Mucosa of descending colon (tissue), 3 donors: ENCODE data around the gene LY6G6F. TPM values are rescaled to one million over a fixed set of nuclear protein-coding genes. Genes with fewer than 3 reads are reported as not detected.

ENCODE experiments used
- ATAC-seq: fragments of 200-7000 bp; cut with Tn5 transposase; one replicate; pipeline ENCODE4 v1.9.1; 2020; ENCODE audit warnings: mild to moderate bottlenecking, moderate library complexity
- DNase-seq, 3 donors: peaks; one replicate each; pipeline ENCODE4 v3.0.0-alpha.2; 2020
- H3K36me3 ChIP-seq: fragments of 200-600 bp; one replicate; pipeline ENCODE4 v1.8.0; 2021; ENCODE audit warnings: low read depth, mild to moderate bottlenecking
- H3K4me1 ChIP-seq: fragments of 200-600 bp; one replicate; pipeline ENCODE4 v1.8.0; 2021; ENCODE audit warnings: low read depth, mild to moderate bottlenecking
- H3K4me3 ChIP-seq: fragments of 200-600 bp; one replicate; pipeline ENCODE4 v1.8.0; 2021; ENCODE audit warnings: mild to moderate bottlenecking
- H3K9me3 ChIP-seq: fragments of 200-600 bp; one replicate; pipeline ENCODE4 v1.8.0; 2021; ENCODE audit warnings: mild to moderate bottlenecking
- CTCF ChIP-seq: fragments of 200-600 bp; IDR thresholded peaks from one replicate; pipeline ENCODE4 v1.8.0; 2022; ENCODE audit warnings: antibody characterized with exemption, mild to moderate bottlenecking
- intact Hi-C, 2 donors: fragments of 100-400 bp; cut with DNase I in 1 of 2; cut with micrococcal nuclease in 1 of 2; formaldehyde crosslinking; loops; one replicate each; pipeline versions ENCODE4 v1.11.0 to v1.11.1; 2022; cut with DNase I, micrococcal nuclease
- total RNA-seq, 3 donors: library from RNA; stranded (reverse); fragmentation: NEBNext Ultra II Directional in 2 of 3; extraction: Animal tissue kit (Norgen Biotek cat#: 25700) in 2 of 3; gene quantifications; one replicate each; pipeline versions ENCODE4 v1.2.1 to v1.2.4, GENCODE V29; 2021 to 2023
- donor health status: DM: no; HTN: no; CAD: no; lungs with moderate emphysema.
- donor health status: DM: no; HTN: no; CAD: no.
- donor health status: DM: no; HTN: yes; CAD: no.

The LY6G6F gene
- total RNA-seq, 3 donors from 2014 or later, result not detected

- H3K4me3 ChIP-seq, result no peak overlapping the region
- DNase-seq, result no peak
- ATAC-seq, result no peak
- H3K9me3 ChIP-seq, result no peaks in the 10 kb centered on the region
- no peaks in the 10 kb centered on the region for H3K4me1 ChIP-seq
- TF ChIP-seq CTCF, result no peak
- intact Hi-C loops, result no loop called here
- peaks cover 5% of the 10 kb centered on the region for H3K36me3 ChIP-seq
Observed at GRCh38 chr6:31693535-31693934, 13.1 kb upstream of the LY6G6F start.

GRCh38 chr6:31697555-31697954 lies 9.1 kb upstream of the LY6G6F start:
- ATAC-seq (no peak), DNase-seq (no peak)
- Histone ChIP-seq H3K36me3 (no peaks in the 10 kb centered on the region), H3K9me3 (no peaks in the 10 kb centered on the region), H3K4me3 (no peak overlapping the region), H3K4me1 (peaks cover 16% of the 10 kb centered on the region)
- no peak for TF ChIP-seq CTCF
- intact Hi-C loops, result no loop called here

GRCh38 chr6:31700740-31701401 lies 5.8 kb upstream of the LY6G6F start:
- Histone ChIP-seq H3K36me3 (no peaks in the 10 kb centered on the region), H3K9me3 (no peaks in the 10 kb centered on the region), H3K4me1 (peaks cover 20% of the 10 kb centered on the region), H3K4me3 (no peak overlapping the region)
- no peak for DNase-seq
- TF ChIP-seq CTCF, result no peak
- no peak for ATAC-seq
- intact Hi-C loops, result no loop called here

- no peak for TF ChIP-seq CTCF
- intact Hi-C loops, result no loop called here
- no peak for DNase-seq
- Histone ChIP-seq H3K4me3 (no peak overlapping the region), H3K36me3 (no peaks in the 10 kb centered on the region), H3K9me3 (no peaks in the 10 kb centered on the region), H3K4me1 (peaks cover 20% of the 10 kb centered on the region)
- peak; percentile 0 for ATAC-seq
Observed at GRCh38 chr6:31701666-31702404, 4.8 kb upstream of the LY6G6F start.

- Histone ChIP-seq H3K36me3 (no peaks in the 10 kb centered on the region), H3K4me1 (peaks cover 20% of the 10 kb centered on the region), H3K9me3 (no peaks in the 10 kb centered on the region), H3K4me3 (peak overlapping the region; percentile 87)
- TF ChIP-seq CTCF, result no peak
- ATAC-seq (peak; percentile 5), DNase-seq (no peak)
- intact Hi-C loops, result no loop called here
Observed at GRCh38 chr6:31702405-31702818, 4.3 kb upstream of the LY6G6F start.
